Endodermal cell (in vitro differentiated cells): Measurements from ENCODE around the gene EFCAB8. TPM values are rescaled to one million over a fixed set of nuclear protein-coding genes. Genes with fewer than 3 reads are reported as not detected.

ENCODE experiments used
- DNase-seq: peaks from one replicate; pipeline ENCODE4 v3.0.0-alpha.2; 2017
- H3K27ac ChIP-seq: 2 replicates; pipeline ENCODE4 v1.5.1; 2013; ENCODE audit warnings: mild to moderate bottlenecking, low read depth, low read length, moderate library complexity
- H3K27me3 ChIP-seq: 2 replicates; pipeline ENCODE4 v1.6.1; 2013; ENCODE audit warnings: mild to moderate bottlenecking, low read length, moderate library complexity; ENCODE audit not compliant: insufficient read depth, control insufficient read depth, poor library complexity, severe bottlenecking
- H3K36me3 ChIP-seq: 2 replicates; pipeline ENCODE4 v1.7.0; 2013; ENCODE audit warnings: mild to moderate bottlenecking, low read length, moderate library complexity; ENCODE audit not compliant: control insufficient read depth, insufficient read depth
- H3K4me1 ChIP-seq: one replicate; pipeline ENCODE4 v1.7.0; 2013; ENCODE audit warnings: low read length; ENCODE audit not compliant: control insufficient read depth, insufficient read depth
- H3K4me3 ChIP-seq: 2 replicates; pipeline ENCODE4 v1.5.1; 2013; ENCODE audit warnings: mild to moderate bottlenecking, low read length, moderate library complexity
- H3K9ac ChIP-seq: 2 replicates; pipeline ENCODE4 v1.6.1; 2013; ENCODE audit warnings: mild to moderate bottlenecking, low read length, moderate library complexity; ENCODE audit not compliant: poor library complexity, severe bottlenecking; ENCODE audit errors: extremely low read depth
- H3K9me3 ChIP-seq: 2 replicates; pipeline ENCODE4 v1.6.1; 2013; ENCODE audit warnings: mild to moderate bottlenecking, low read length, moderate library complexity; ENCODE audit not compliant: control insufficient read depth
- H3K27ac Mint-ChIP-seq: 2 replicates; pipeline ENCODE4 v1.8.0; 2020; ENCODE audit warnings: mixed read lengths
- H3K27me3 Mint-ChIP-seq: 2 replicates; pipeline ENCODE4 v1.8.0; 2021; ENCODE audit warnings: mild to moderate bottlenecking, mixed read lengths; ENCODE audit not compliant: insufficient read depth
- H3K36me3 Mint-ChIP-seq: 2 replicates; pipeline ENCODE4 v1.8.0; 2020; ENCODE audit warnings: low read depth, mixed read lengths
- H3K4me1 Mint-ChIP-seq: 2 replicates; pipeline ENCODE4 v1.8.0; 2020; ENCODE audit warnings: mixed read lengths
- H3K4me3 Mint-ChIP-seq: 2 replicates; pipeline ENCODE4 v1.8.0; 2020; ENCODE audit warnings: mild to moderate bottlenecking, moderate library complexity, mixed read lengths
- H3K9me3 Mint-ChIP-seq: 2 replicates; pipeline ENCODE4 v1.8.0; 2020; ENCODE audit warnings: mild to moderate bottlenecking, mixed read lengths
- WGBS, 2 experiments: methylation state at CpG; one replicate each; pipeline versions ENCODE4 v1.1.5 to v1.1.7; 2013; ENCODE audit warnings: missing lambda C conversion rate in 2 of 2, mixed read lengths in 1 of 2; ENCODE audit not compliant: insufficient coverage in 1 of 2, insufficient read length in 1 of 2; 5-methylcytosine and 5-hydroxymethylcytosine counted together
- total RNA-seq, 2 donors: library from RNA; stranded (reverse); fragmentation: NEBNext Ultra II Directional in 1 of 2; extraction: Animal tissue kit (Norgen Biotek cat#: 25700) in 1 of 2; gene quantifications; 2 replicates in 1 of 2; 3 replicates in 1 of 2; pipeline ENCODE4 v1.2.1, GENCODE V29; 2021
- TF ChIP-seq, protein P1 (sequence below): fragments of 200-600 bp; sonication (generic); conservative IDR thresholded peaks from 2 replicates; pipeline ENCODE4 v1.5.0; 2021; ENCODE audit warnings: antibody characterized with exemption, mild to moderate bottlenecking

EFCAB8 gene
- total RNA-seq, 2 donors from 2014 or later = 0.44 to 1.0 TPM

- no peak for DNase-seq
- Mint-ChIP-seq H3K9me3 (no peaks in the 10 kb centered on the region), H3K4me3 (no peak overlapping the region), H3K36me3 (peaks cover 89% of the 10 kb centered on the region), H3K27ac (peak overlapping the region; percentile 7), H3K27me3 (no peaks in the 10 kb centered on the region), H3K4me1 (no peaks in the 10 kb centered on the region)
- Histone ChIP-seq H3K36me3 (peaks cover 84% of the 10 kb centered on the region), H3K4me3 (no peak overlapping the region), H3K4me1 (no peaks in the 10 kb centered on the region), H3K27me3 (no peaks in the 10 kb centered on the region), H3K9ac (no peak overlapping the region), H3K9me3 (no peaks in the 10 kb centered on the region), H3K27ac (no peak overlapping the region)
- WGBS, 2 experiments = 0% methylated on average over 1 of the region's 1 CpG; no CpG with 5 or more reads in 1 of the 2 experiments
- TF ChIP-seq, protein P1, sequence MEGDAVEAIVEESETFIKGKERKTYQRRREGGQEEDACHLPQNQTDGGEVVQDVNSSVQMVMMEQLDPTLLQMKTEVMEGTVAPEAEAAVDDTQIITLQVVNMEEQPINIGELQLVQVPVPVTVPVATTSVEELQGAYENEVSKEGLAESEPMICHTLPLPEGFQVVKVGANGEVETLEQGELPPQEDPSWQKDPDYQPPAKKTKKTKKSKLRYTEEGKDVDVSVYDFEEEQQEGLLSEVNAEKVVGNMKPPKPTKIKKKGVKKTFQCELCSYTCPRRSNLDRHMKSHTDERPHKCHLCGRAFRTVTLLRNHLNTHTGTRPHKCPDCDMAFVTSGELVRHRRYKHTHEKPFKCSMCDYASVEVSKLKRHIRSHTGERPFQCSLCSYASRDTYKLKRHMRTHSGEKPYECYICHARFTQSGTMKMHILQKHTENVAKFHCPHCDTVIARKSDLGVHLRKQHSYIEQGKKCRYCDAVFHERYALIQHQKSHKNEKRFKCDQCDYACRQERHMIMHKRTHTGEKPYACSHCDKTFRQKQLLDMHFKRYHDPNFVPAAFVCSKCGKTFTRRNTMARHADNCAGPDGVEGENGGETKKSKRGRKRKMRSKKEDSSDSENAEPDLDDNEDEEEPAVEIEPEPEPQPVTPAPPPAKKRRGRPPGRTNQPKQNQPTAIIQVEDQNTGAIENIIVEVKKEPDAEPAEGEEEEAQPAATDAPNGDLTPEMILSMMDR = no peak
These were observed 21.6 kb upstream of the EFCAB8 start for GRCh38 chr20:32837157-32837556.

DNA sequence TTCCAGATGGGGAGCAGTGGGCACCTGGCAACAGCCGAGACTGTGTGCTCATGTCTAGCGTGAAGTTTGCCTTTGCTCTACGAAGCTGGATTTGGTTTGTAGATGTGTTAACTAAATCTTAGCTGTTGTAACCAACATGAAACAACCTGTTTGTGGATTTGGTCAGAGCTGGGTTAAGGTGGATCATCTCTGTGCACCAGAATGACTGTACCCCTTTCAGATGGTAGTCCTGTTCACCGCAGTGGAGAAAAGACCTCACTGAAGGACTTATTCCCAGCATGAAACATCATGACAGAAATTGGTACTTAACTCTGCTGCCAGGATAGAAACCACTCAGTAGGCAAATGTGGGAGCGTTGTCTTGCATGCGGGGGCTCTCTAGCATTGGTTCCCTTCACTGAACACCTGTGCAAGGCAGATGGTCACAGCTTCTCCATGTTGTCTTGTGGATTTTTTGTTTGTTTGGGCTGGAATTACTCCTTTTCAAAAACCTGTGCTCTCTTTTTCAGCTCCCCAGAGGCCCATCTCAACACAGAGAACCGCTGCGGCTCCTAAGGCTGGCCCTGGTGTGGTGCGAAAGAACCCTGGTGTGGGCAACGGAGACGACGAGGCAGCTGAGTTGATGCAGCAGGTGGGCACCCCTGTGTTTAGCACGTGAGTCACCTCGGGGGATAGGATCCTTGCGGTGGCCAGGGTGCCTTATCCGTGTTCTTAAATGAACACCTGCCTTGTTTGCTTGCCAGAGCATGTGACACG, 19.3 kb upstream of the EFCAB8 start:
- H3K4me3 ChIP-seq = no peak overlapping the region
- 93 to 96% methylated on average over 13 to 17 of the region's 17 CpGs for WGBS, 2 experiments

GRCh38 chr20:32839982-32840285, 18.8 kb upstream of the EFCAB8 start:
- no peaks in the 10 kb centered on the region for H3K27me3 ChIP-seq
- Mint-ChIP-seq H3K4me1 (peaks cover 3% of the 10 kb centered on the region), H3K9me3 (no peaks in the 10 kb centered on the region), H3K36me3 (peaks cover 84% of the 10 kb centered on the region), H3K4me3 (no peak overlapping the region), H3K27me3 (no peaks in the 10 kb centered on the region), H3K27ac (peak overlapping the region; percentile 48)
- H3K9ac ChIP-seq = no peak overlapping the region
- WGBS, 2 experiments = 97% methylated on average over 4 of the region's 4 CpGs
- TF ChIP-seq, protein P1 = no peak
- no peaks in the 10 kb centered on the region for H3K9me3 ChIP-seq
- H3K27ac ChIP-seq = no peak overlapping the region
- H3K4me1 ChIP-seq = no peaks in the 10 kb centered on the region
- DNase-seq = no peak
- no peak overlapping the region for H3K4me3 ChIP-seq
- H3K36me3 ChIP-seq = peaks cover 89% of the 10 kb centered on the region

More for the DNA sequence above, 19.3 kb upstream of the EFCAB8 start:
- H3K27ac ChIP-seq = no peak overlapping the region
- TF ChIP-seq, protein P1 = no peak
- no peaks in the 10 kb centered on the region for H3K27me3 ChIP-seq
- H3K9ac ChIP-seq = no peak overlapping the region
- H3K36me3 ChIP-seq = peaks cover 88% of the 10 kb centered on the region
- DNase-seq = no peak
- no peaks in the 10 kb centered on the region for H3K9me3 Mint-ChIP-seq
- H3K4me1 Mint-ChIP-seq = peaks cover 3% of the 10 kb centered on the region
- H3K27me3 Mint-ChIP-seq = no peaks in the 10 kb centered on the region
- H3K36me3 Mint-ChIP-seq = peaks cover 84% of the 10 kb centered on the region
- no peak overlapping the region for H3K27ac Mint-ChIP-seq
- no peak overlapping the region for H3K4me3 Mint-ChIP-seq
- no peaks in the 10 kb centered on the region for H3K9me3 ChIP-seq
- H3K4me1 ChIP-seq = no peaks in the 10 kb centered on the region
